OCI-LY1 (cell line): ENCODE measurements around the gene SPRED1.

ENCODE experiments used
- H2AFZ ChIP-seq: fragments of 200-600 bp; sonication (generic), shearing (Covaris generic); 2 replicates; pipeline ENCODE4 v1.6.0; 2014; ENCODE audit warnings: antibody characterized with exemption, mild to moderate bottlenecking, low read length
- H3F3A ChIP-seq: fragments of 200-600 bp; sonication (generic), shearing (Covaris generic); 2 replicates; pipeline ENCODE4 v1.6.0; 2014; ENCODE audit warnings: mild to moderate bottlenecking, antibody characterized with exemption, low read length, moderate library complexity; ENCODE audit not compliant: insufficient read depth
- H3K27ac ChIP-seq: fragments of 200-600 bp; sonication (generic); 2 replicates; pipeline ENCODE4 v1.5.1; 2014; ENCODE audit warnings: low read length, mixed run types, mild to moderate bottlenecking, low read depth; ENCODE audit not compliant: poor library complexity, severe bottlenecking
- H3K27me3 ChIP-seq: fragments of 200-600 bp; sonication (generic); 2 replicates; pipeline ENCODE4 v1.6.0; 2014; ENCODE audit warnings: antibody characterized with exemption, mild to moderate bottlenecking, low read length, moderate library complexity; ENCODE audit not compliant: insufficient read depth
- H3K36me3 ChIP-seq: fragments of 200-600 bp; sonication (generic); 2 replicates; pipeline ENCODE4 v1.6.1; 2014; ENCODE audit warnings: mild to moderate bottlenecking, antibody characterized with exemption, low read length, moderate library complexity, mixed read lengths; ENCODE audit not compliant: insufficient read depth
- H3K4me1 ChIP-seq: fragments of 200-600 bp; sonication (generic); 2 replicates; pipeline ENCODE4 v1.5.1; 2014; ENCODE audit warnings: mild to moderate bottlenecking, low read length, moderate library complexity; ENCODE audit not compliant: insufficient read depth, severe bottlenecking
- H3K4me2 ChIP-seq: fragments of 200-600 bp; sonication (generic), shearing (Covaris generic); 2 replicates; pipeline ENCODE4 v1.6.1; 2014; ENCODE audit warnings: low read length
- H3K4me3 ChIP-seq: fragments of 200-600 bp; sonication (generic); 2 replicates; pipeline ENCODE4 v1.5.1; 2014; ENCODE audit warnings: low read length, low read depth, mild to moderate bottlenecking, mixed read lengths; ENCODE audit not compliant: poor library complexity, severe bottlenecking
- H3K79me2 ChIP-seq: fragments of 200-600 bp; shearing (Covaris generic); 2 replicates; pipeline ENCODE4 v1.6.1; 2016; ENCODE audit warnings: mixed run types, low read length, mixed read lengths; ENCODE audit not compliant: insufficient read depth
- H3K9ac ChIP-seq: fragments of 200-600 bp; sonication (generic), shearing (Covaris generic); 2 replicates; pipeline ENCODE4 v1.6.1; 2014; ENCODE audit warnings: mild to moderate bottlenecking, low read length, mixed read lengths
- H3K9me2 ChIP-seq: fragments of 200-600 bp; sonication (generic), shearing (Covaris generic); 2 replicates; pipeline ENCODE4 v1.6.1; 2014; ENCODE audit warnings: low read depth, mild to moderate bottlenecking, low read length, mixed read lengths
- H3K9me3 ChIP-seq: fragments of 200-600 bp; shearing (Covaris generic); 2 replicates; pipeline ENCODE4 v1.6.1; 2014; ENCODE audit warnings: low read length, mixed read lengths
- H4K20me1 ChIP-seq: fragments of 200-600 bp; sonication (generic), shearing (Covaris generic); 2 replicates; pipeline ENCODE4 v1.6.0; 2016; ENCODE audit warnings: mild to moderate bottlenecking, low read length; ENCODE audit not compliant: insufficient read depth
- EZH2 ChIP-seq: fragments of 200-600 bp; sonication (generic), shearing (Covaris generic); IDR thresholded peaks from 2 replicates; pipeline ENCODE4 v1.8.0; 2017; ENCODE audit warnings: borderline replicate concordance, mixed run types, mild to moderate bottlenecking, antibody characterized with exemption, low read length, moderate library complexity, mixed read lengths
- TF ChIP-seq, protein P1 (sequence below): fragments of 200-600 bp; sonication (generic), shearing (Covaris generic); IDR thresholded peaks from 2 replicates; pipeline ENCODE4 v1.5.1; 2017; ENCODE audit warnings: mild to moderate bottlenecking, antibody characterized with exemption, low read length, moderate library complexity, mixed read lengths

Gene SPRED1

DNA sequence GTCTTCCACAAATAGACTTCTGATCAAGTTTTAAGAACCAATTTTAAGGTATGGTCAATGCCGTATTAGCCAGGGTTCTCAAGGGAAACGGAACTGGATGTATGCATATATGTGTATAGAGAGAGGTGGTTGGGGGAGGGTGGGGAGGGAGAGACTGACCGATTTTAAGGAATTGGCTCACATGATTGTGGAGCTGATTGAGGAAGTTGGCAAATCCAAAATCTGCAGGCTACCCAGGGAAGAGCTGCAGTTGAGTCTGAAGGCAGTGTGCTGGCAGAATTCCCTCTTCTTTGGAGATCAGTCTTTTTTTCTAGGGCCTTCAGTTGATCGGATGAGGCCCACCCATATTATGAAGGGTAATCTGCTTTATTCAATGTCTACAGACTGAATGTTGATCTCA lies 40.8 kb upstream of the SPRED1 start:
- no peaks in the 10 kb centered on the region for H3K79me2 ChIP-seq
- no peaks in the 10 kb centered on the region for H3K36me3 ChIP-seq
- H3K9ac ChIP-seq, result no peak overlapping the region
- no peak overlapping the region for H2AFZ ChIP-seq
- no peaks in the 10 kb centered on the region for H3K9me3 ChIP-seq
- no peak overlapping the region for H3K4me2 ChIP-seq
- no peaks in the 10 kb centered on the region for H4K20me1 ChIP-seq
- H3K9me2 ChIP-seq, result no peaks in the 10 kb centered on the region
- H3K27me3 ChIP-seq, result no peaks in the 10 kb centered on the region
- no peak overlapping the region for H3K4me3 ChIP-seq
- H3K4me1 ChIP-seq, result no peaks in the 10 kb centered on the region
- TF ChIP-seq, protein P1, sequence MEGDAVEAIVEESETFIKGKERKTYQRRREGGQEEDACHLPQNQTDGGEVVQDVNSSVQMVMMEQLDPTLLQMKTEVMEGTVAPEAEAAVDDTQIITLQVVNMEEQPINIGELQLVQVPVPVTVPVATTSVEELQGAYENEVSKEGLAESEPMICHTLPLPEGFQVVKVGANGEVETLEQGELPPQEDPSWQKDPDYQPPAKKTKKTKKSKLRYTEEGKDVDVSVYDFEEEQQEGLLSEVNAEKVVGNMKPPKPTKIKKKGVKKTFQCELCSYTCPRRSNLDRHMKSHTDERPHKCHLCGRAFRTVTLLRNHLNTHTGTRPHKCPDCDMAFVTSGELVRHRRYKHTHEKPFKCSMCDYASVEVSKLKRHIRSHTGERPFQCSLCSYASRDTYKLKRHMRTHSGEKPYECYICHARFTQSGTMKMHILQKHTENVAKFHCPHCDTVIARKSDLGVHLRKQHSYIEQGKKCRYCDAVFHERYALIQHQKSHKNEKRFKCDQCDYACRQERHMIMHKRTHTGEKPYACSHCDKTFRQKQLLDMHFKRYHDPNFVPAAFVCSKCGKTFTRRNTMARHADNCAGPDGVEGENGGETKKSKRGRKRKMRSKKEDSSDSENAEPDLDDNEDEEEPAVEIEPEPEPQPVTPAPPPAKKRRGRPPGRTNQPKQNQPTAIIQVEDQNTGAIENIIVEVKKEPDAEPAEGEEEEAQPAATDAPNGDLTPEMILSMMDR, result no peak
- no peak for TF ChIP-seq EZH2
- no peak overlapping the region for H3K27ac ChIP-seq
- no peaks in the 10 kb centered on the region for H3F3A ChIP-seq

DNA sequence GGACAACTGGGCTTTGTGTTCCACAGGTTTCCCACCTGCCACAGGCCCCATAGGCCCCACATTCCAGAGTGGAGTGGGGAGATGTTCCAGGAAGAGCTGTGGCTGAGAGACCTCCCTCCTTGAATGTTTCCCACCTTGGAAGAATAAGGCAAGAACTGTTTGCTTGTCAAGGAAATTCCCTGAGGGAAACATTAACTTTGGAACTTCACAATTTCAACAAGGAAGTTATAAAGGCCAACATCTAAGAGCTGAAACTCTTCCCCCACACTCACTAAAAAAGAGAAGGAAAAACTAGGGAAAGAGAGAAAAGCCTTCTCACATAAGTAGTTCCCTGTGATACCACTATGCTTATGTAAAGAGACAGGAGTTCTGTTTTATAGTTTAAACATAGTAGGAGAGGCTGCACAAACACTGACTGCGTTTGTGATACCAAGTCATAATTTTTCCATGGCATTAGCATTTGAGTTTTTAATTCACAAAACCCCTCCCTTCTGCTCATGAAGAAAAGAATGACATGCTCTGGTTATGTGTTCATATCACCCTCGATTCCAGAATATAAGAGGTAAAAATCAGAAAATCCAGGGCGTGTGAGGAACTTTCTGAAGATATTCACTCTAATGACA lies 39.8 kb upstream of the SPRED1 start:
- no peaks in the 10 kb centered on the region for H4K20me1 ChIP-seq

DNA sequence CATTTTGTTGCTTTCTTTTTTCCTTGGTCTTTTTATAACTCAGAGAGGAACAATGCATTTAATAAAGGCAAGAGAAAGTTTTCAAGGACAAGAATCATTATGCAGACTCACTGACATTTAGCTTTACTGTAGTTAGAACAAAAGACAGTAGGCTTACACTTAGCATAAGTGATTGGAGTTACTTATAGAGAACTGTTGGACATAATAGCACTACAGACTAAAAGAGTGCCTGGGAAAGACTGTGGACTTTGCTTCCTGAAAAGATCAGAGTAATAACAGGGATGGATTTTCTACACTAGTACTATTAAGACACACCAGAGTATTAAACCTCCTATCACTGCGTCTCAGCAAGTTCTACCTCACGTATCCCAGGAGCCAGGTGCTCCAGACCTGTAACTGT lies 39.3 kb upstream of the SPRED1 start:
- no peaks in the 10 kb centered on the region for H3K4me1 ChIP-seq
- H3K9me2 ChIP-seq, result no peaks in the 10 kb centered on the region
- H3K79me2 ChIP-seq, result no peaks in the 10 kb centered on the region
- no peak overlapping the region for H3K4me2 ChIP-seq
- H3K36me3 ChIP-seq, result no peaks in the 10 kb centered on the region
- no peaks in the 10 kb centered on the region for H3K9me3 ChIP-seq
- no peaks in the 10 kb centered on the region for H4K20me1 ChIP-seq
- H3K27me3 ChIP-seq, result no peaks in the 10 kb centered on the region
- H2AFZ ChIP-seq, result no peak overlapping the region
- H3K27ac ChIP-seq, result no peak overlapping the region
- H3K4me3 ChIP-seq, result no peak overlapping the region
- no peaks in the 10 kb centered on the region for H3F3A ChIP-seq
- no peak overlapping the region for H3K9ac ChIP-seq
- TF ChIP-seq, protein P1, result no peak
- no peak for TF ChIP-seq EZH2

More for the DNA sequence above, 39.8 kb upstream of the SPRED1 start:
- Histone ChIP-seq H2AFZ (no peak overlapping the region), H3K27me3 (no peaks in the 10 kb centered on the region), H3K9me3 (no peaks in the 10 kb centered on the region), H3K36me3 (no peaks in the 10 kb centered on the region), H3F3A (no peaks in the 10 kb centered on the region), H3K4me2 (no peak overlapping the region), H3K4me1 (no peaks in the 10 kb centered on the region), H3K9me2 (no peaks in the 10 kb centered on the region), H3K4me3 (no peak overlapping the region), H3K27ac (no peak overlapping the region), H3K9ac (no peak overlapping the region), H3K79me2 (no peaks in the 10 kb centered on the region)
- TF ChIP-seq EZH2, result no peak
- TF ChIP-seq, protein P1, result no peak
